HG03066 (cell line): ENCODE measurements around the gene PDS5B.
"Not testable (repeated sequence)": the region's sequence is repeated elsewhere in the genome, so short reads cannot be mapped to it uniquely, and the experiment has no call there.

Experiments used
- ATAC-seq: cut with Tn5 transposase; IDR thresholded peaks from one replicate; pipeline ENCODE4 v1.9.1; 2021; ENCODE audit warnings: low read depth; ENCODE audit not compliant: unreplicated experiment

Gene PDS5B

DNA sequence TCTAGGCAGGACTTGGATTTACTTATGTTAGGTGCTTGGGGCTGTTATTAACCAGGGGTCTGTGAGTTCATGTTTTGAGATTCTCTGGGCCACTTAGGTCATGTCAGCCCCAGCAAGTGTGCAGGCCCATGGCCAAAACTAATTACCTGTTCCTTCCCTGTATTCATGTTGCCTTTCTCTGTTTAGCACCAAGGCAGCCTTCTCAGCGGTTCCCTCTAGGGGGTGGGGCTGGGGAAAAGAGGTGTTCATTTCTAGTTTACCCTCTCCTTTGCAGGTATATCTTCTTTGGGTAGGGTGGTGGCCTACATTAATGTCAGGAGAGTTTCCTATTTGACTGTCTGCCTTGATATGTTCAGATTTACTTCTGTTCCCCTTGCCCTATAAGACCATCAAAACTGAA lies 61.7 kb downstream of the PDS5B start:
- ATAC-seq, result no peak

- no peak for ATAC-seq
Measured at GRCh38 chr13:32650705-32651311, 64.6 kb downstream of the PDS5B start.

- no peak for ATAC-seq
Measured at GRCh38 chr13:32657309-32657708, 71.1 kb downstream of the PDS5B start.

GRCh38 chr13:32659736-32660135 lies 73.5 kb downstream of the PDS5B start:
- no peak for ATAC-seq

- ATAC-seq, result no peak
Measured at GRCh38 chr13:32660227-32660626, 74.0 kb downstream of the PDS5B start.

DNA sequence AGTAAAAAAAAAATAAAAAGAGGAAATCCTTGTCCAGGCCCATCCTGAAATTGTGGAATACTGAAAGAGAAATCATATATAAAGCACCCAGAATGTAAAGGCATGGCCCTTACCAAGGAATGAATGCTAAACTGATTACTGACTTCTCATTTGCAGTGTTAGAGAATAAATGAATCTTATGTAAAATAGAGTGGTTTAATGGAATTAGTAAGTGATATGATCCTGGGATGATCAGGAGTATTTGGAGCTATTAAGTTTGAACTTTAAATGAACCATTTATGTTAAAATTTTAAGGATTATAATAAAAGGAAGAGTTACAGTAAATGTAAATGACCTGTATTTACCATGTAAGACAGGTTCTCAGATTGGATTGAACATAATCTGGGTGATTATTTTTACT lies 75.4 kb downstream of the PDS5B start:
- ATAC-seq, result no peak

- ATAC-seq, result no peak
Measured at GRCh38 chr13:32663660-32664059, 77.4 kb downstream of the PDS5B start.

DNA sequence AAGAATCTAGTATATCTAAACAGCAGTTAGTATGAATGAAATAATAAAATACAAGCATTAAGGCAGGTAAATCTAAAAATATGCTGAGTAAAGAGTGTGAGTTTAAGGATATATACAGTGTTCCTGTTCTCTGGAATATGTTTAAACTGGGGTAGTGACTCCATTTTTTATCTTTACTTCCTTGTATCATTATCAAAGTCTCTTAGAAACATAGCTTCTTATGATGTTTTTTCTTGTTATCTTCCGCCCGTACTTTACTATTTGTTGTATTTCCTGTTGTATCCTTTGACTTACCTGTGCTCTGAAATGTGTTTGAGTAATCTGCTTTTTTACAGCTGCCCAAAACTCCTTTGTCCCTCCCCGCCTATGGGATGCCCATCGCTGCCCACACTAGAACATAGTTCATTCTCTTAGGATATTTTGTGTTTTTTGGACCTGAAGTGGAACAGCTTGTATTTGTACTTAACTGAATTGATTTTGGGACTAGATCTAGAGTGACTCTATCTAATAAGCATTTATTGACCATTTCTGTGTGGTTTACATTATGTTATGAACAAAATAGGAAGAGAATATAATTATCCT lies 80.8 kb downstream of the PDS5B start:
- ATAC-seq, result no peak

DNA sequence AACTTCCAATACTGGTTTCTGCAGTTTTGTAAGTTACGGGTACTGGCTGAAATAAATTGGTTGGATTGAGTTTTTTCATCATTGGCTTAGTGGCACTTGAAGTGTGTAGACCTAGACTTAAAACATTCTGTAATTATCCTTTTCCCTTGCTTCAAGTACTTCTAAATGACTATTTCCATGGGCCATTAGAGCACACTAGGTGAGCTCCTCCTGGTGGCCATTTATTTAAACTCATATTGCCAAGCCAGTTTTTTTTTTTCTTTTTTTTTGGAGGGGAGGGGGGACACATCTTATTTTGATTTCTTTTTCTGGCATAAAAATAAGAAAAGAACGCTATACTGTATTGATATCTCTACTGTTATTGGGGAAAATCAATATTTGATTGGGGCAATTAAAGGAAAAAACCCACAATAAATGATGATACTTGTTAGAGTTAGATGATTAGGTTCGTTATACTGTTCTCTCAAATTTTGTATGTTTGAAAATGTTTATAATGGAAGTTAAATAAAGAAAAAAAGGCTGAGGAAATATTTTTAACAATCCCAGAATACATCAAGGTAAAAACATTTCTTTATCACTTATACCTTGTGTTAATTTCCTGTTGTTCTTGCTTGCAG lies 82.9 kb downstream of the PDS5B start:
- ATAC-seq, result no peak

- ATAC-seq, result no peak
Measured at GRCh38 chr13:32674503-32674902, 88.3 kb downstream of the PDS5B start.

- no peak for ATAC-seq
Measured at GRCh38 chr13:32676242-32676641, 90.0 kb downstream of the PDS5B start.

- ATAC-seq, result no peak
Measured at GRCh38 chr13:32682130-32682529, 95.9 kb downstream of the PDS5B start.

GRCh38 chr13:32682740-32683139 lies 96.5 kb downstream of the PDS5B start:
- ATAC-seq, result no peak

GRCh38 chr13:32687275-32687674 lies 101.0 kb downstream of the PDS5B start:
- ATAC-seq, result no peak

- ATAC-seq, result no peak
Measured at GRCh38 chr13:32695602-32696250, 109.5 kb downstream of the PDS5B start.

GRCh38 chr13:32707471-32707870 lies 121.2 kb downstream of the PDS5B start:
- ATAC-seq, result no peak

DNA sequence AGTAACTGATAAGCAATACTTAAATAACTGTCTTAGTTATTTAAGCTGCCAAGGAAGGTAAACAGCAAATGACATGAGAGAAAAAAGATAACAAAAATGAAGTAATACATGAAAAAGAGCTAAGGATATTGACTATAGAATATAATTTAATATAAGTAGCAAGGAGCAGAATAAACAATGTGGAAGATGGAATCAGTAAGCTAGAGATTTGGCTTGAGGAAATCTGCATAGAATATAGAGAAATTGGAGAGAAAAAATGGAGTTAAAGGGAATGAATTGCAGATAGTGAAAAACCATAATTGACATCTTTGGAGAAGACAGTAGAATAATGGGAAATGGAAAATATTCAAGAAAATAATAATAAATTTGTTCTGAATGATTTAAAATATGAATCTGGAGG lies 127.1 kb downstream of the PDS5B start:
- no peak for ATAC-seq

DNA sequence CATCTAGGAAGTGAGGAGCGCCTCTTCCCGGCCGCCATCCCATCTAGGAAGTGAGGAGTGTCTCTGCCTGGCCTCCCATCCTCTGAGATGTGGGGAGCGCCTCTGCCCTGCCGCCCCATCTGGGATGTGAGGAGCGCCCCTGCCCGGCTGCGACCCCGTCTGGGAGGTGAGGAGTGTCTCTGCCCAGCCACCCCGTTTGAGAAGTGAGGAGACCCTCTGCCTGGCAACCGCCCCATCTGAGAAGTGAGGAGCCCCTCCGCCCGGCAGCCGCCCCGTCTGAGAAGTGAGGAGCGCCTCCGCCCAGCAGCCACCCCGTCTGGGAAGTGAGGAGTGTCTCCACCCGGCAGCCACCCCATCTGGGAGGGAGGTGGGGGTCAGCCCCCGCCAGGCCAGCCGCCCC lies 129.9 kb downstream of the PDS5B start:
- ATAC-seq, result not testable (repeated sequence)

- ATAC-seq, result no peak
Measured at GRCh38 chr13:32720026-32720425, 133.8 kb downstream of the PDS5B start.

DNA sequence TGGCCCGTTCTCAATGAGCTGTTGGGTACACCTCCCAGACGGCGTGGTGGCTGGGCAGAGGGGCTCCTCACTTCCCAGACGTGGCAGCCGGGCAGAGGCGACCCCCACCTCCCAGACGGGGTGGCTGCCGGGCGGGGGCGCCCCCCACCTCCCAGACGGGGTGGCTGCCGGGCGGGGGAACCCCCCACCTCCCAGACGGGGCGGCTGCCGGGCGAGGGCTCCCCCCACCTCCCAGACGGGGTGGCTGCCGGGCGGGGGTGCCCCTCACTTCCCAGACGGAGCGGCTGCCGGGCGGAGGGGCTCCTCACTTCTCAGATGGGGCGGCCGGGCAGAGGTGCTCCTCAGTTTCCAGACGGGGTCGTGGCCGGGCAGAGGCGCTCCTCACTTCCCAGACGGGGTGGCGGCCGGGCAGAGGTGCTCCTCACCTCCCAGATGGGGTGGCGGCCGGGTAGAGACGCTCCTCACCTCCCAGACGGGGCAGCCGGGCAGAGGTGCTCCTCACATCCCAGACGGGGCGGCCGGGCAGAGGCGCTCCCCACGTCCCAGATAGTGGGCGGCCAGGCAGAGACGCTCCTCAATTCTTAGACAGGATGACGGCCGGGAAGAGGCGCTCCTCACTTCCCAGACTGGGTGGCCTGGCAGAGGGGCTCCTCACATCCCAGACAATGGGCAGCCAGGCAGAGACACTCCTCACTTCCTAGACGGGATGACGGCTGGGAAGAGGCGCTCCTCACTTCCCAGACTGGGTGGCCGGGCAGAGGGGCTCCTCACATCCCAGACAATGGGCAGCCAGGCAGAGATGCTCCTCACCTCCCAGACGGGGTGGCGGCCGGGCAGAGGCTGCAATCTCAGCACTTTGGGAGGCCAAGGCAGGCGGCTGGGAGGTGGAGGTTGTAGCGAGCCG lies 135.1 kb downstream of the PDS5B start:
- not testable (repeated sequence) for ATAC-seq

GRCh38 chr13:32722340-32722739 lies 136.1 kb downstream of the PDS5B start:
- ATAC-seq, result no peak
